Measurements from ENCODE around the gene IGSF1.

Gene IGSF1

GRCh38 chrX:131288738-131289511 is at the start of gene IGSF1:
TSS of gene IGSF1 (minus strand) at chrX:131289306. CDS start at chrX:131286674, 2,632 bp downstream.
- no peaks in the 10 kb centered on the region for H3K9me3 ChIP-seq (ENCODE audit: insufficient read depth, low read length)
- H4K20me1 ChIP-seq (ENCODE audit: insufficient read depth, low read length): no peaks in the 10 kb centered on the region
- H3K27me3 ChIP-seq (ENCODE audit: low read depth, low read length): no peaks in the 10 kb centered on the region
- H3K4me3 ChIP-seq (ENCODE audit: low read length): no peak within 1 kb of the TSS
- H2AFZ ChIP-seq (ENCODE audit: low read depth, low read length): no peak within 1 kb of the TSS
- no peak within 1 kb of the TSS for H3K9ac ChIP-seq (ENCODE audit: low read length)
- no peaks in the 10 kb centered on the region for H3K4me1 ChIP-seq (ENCODE audit: low read length)
- H3K4me2 ChIP-seq (ENCODE audit: low read length): no peak within 1 kb of the TSS
- no peaks in the 10 kb centered on the region for H3K36me3 ChIP-seq (replicated peaks; ENCODE audit: low read depth, low read length)
- no peaks in the 10 kb centered on the region for H3K79me2 ChIP-seq (ENCODE audit: low read length)
- H3K27ac ChIP-seq (ENCODE audit: low read length): no peak within 1 kb of the TSS
- TF ChIP-seq CTCF (IDR thresholded peaks at IDR 0.05; ENCODE audit: low read depth, low read length): no peak
- TF ChIP-seq EZH2phosphoT487 (IDR thresholded peaks at IDR 0.05; ENCODE audit: low read depth): no peak

GRCh38 chrX:131332331-131332730 is 43.2 kb upstream of the IGSF1 start:
- H3K4me3 ChIP-seq (ENCODE audit: low read length): no peak overlapping the region
- H3K4me1 ChIP-seq (ENCODE audit: low read length): no peaks in the 10 kb centered on the region
- H3K9ac ChIP-seq (ENCODE audit: low read length): no peak overlapping the region
- H3K4me2 ChIP-seq (ENCODE audit: low read length): no peak overlapping the region
- H3K9me3 ChIP-seq (ENCODE audit: insufficient read depth, low read length): no peaks in the 10 kb centered on the region
- H3K36me3 ChIP-seq (replicated peaks; ENCODE audit: low read depth, low read length): no peaks in the 10 kb centered on the region
- H3K27me3 ChIP-seq (ENCODE audit: low read depth, low read length): no peaks in the 10 kb centered on the region
- no peaks in the 10 kb centered on the region for H3K79me2 ChIP-seq (ENCODE audit: low read length)
- H3K27ac ChIP-seq (ENCODE audit: low read length): no peak overlapping the region
- no peaks in the 10 kb centered on the region for H4K20me1 ChIP-seq (ENCODE audit: insufficient read depth, low read length)
- H2AFZ ChIP-seq (ENCODE audit: low read depth, low read length): no peak overlapping the region
- no peak for TF ChIP-seq CTCF (IDR thresholded peaks at IDR 0.05; ENCODE audit: low read depth, low read length)
- TF ChIP-seq EZH2phosphoT487 (IDR thresholded peaks at IDR 0.05; ENCODE audit: low read depth): no peak

- TF ChIP-seq EZH2phosphoT487 (IDR thresholded peaks at IDR 0.05; ENCODE audit: low read depth) (no peak), CTCF (IDR thresholded peaks at IDR 0.05; ENCODE audit: low read depth, low read length) (no peak)
- no peaks in the 10 kb centered on the region for H3K9me3 ChIP-seq (ENCODE audit: insufficient read depth, low read length)
Observed at GRCh38 chrX:131331152-131331551, 42.0 kb upstream of the IGSF1 start.

GRCh38 chrX:131330735-131331134 is 41.6 kb upstream of the IGSF1 start:
- no peaks in the 10 kb centered on the region for H3K36me3 ChIP-seq (replicated peaks; ENCODE audit: low read depth, low read length)
- TF ChIP-seq EZH2phosphoT487 (IDR thresholded peaks at IDR 0.05; ENCODE audit: low read depth): no peak
- TF ChIP-seq CTCF (IDR thresholded peaks at IDR 0.05; ENCODE audit: low read depth, low read length): no peak

More at GRCh38 chrX:131331152-131331551, 42.0 kb upstream of the IGSF1 start:
- H3K4me2 ChIP-seq (ENCODE audit: low read length): no peak overlapping the region
- no peak overlapping the region for H2AFZ ChIP-seq (ENCODE audit: low read depth, low read length)
- no peak overlapping the region for H3K4me3 ChIP-seq (ENCODE audit: low read length)
- no peak overlapping the region for H3K27ac ChIP-seq (ENCODE audit: low read length)
- H3K79me2 ChIP-seq (ENCODE audit: low read length): no peaks in the 10 kb centered on the region
- H3K27me3 ChIP-seq (ENCODE audit: low read depth, low read length): no peaks in the 10 kb centered on the region
- no peak overlapping the region for H3K9ac ChIP-seq (ENCODE audit: low read length)
- no peaks in the 10 kb centered on the region for H3K36me3 ChIP-seq (replicated peaks; ENCODE audit: low read depth, low read length)
- H3K4me1 ChIP-seq (ENCODE audit: low read length): no peaks in the 10 kb centered on the region
- H4K20me1 ChIP-seq (ENCODE audit: insufficient read depth, low read length): no peaks in the 10 kb centered on the region

More at GRCh38 chrX:131330735-131331134, 41.6 kb upstream of the IGSF1 start:
- Histone ChIP-seq H3K79me2 (ENCODE audit: low read length) (no peaks in the 10 kb centered on the region), H2AFZ (ENCODE audit: low read depth, low read length) (no peak overlapping the region), H3K27ac (ENCODE audit: low read length) (no peak overlapping the region), H3K4me3 (ENCODE audit: low read length) (no peak overlapping the region), H3K9me3 (ENCODE audit: insufficient read depth, low read length) (no peaks in the 10 kb centered on the region), H3K4me1 (ENCODE audit: low read length) (no peaks in the 10 kb centered on the region), H3K9ac (ENCODE audit: low read length) (no peak overlapping the region), H3K27me3 (ENCODE audit: low read depth, low read length) (no peaks in the 10 kb centered on the region), H3K4me2 (ENCODE audit: low read length) (no peak overlapping the region), H4K20me1 (ENCODE audit: insufficient read depth, low read length) (no peaks in the 10 kb centered on the region)
